ENCODE data around the gene AFDN.

Gene AFDN

GRCh38 chr6:167820681-167821080 is 6.0 kb upstream of the AFDN start:
- no peak for DNase-seq

GRCh38 chr6:167824591-167825331 is 1.9 kb upstream of the AFDN start:
- DNase-seq: no peak

- peak; percentile 44 for DNase-seq
These were observed 1.1 kb upstream of the AFDN start for GRCh38 chr6:167825332-167826229.

- DNase-seq: peak; percentile 32
These were observed 348 bp upstream of the AFDN start for GRCh38 chr6:167826230-167826895.

GRCh38 chr6:167827583-167828324 is 1.0 kb downstream of the AFDN start:
- DNase-seq: no peak

- DNase-seq: no peak
These were observed 1.7 kb downstream of the AFDN start for GRCh38 chr6:167828325-167828956.

GRCh38 chr6:167829513-167829912 is 2.8 kb downstream of the AFDN start:
- no peak for DNase-seq

GRCh38 chr6:167831281-167831828 is 4.6 kb downstream of the AFDN start:
- no peak for DNase-seq

GRCh38 chr6:167832497-167833395 is 6.0 kb downstream of the AFDN start:
- no peak for DNase-seq

GRCh38 chr6:167833396-167833763 is 6.7 kb downstream of the AFDN start:
- DNase-seq: no peak

- DNase-seq: no peak
These were observed 8.5 kb downstream of the AFDN start for GRCh38 chr6:167835260-167835659.

- no peak for DNase-seq
These were observed 10.0 kb downstream of the AFDN start for GRCh38 chr6:167836721-167837120.

GRCh38 chr6:167838207-167838748 is 11.6 kb downstream of the AFDN start:
- no peak for DNase-seq

GRCh38 chr6:167839343-167839742 is 12.6 kb downstream of the AFDN start:
- DNase-seq: no peak

- no peak for DNase-seq
These were observed 13.0 kb downstream of the AFDN start for GRCh38 chr6:167839755-167840154.

GRCh38 chr6:167840160-167840525 is 13.4 kb downstream of the AFDN start:
- DNase-seq: no peak

- no peak for DNase-seq
These were observed 13.9 kb downstream of the AFDN start for GRCh38 chr6:167840526-167841179.

GRCh38 chr6:167841981-167842380 is 15.3 kb downstream of the AFDN start:
- no peak for DNase-seq

- DNase-seq: no peak
These were observed 15.7 kb downstream of the AFDN start for GRCh38 chr6:167842457-167842856.

GRCh38 chr6:167843023-167843422 is 16.3 kb downstream of the AFDN start:
- no peak for DNase-seq
